Measurements from ENCODE around the gene PRSS56.

The PRSS56 gene

DNA sequence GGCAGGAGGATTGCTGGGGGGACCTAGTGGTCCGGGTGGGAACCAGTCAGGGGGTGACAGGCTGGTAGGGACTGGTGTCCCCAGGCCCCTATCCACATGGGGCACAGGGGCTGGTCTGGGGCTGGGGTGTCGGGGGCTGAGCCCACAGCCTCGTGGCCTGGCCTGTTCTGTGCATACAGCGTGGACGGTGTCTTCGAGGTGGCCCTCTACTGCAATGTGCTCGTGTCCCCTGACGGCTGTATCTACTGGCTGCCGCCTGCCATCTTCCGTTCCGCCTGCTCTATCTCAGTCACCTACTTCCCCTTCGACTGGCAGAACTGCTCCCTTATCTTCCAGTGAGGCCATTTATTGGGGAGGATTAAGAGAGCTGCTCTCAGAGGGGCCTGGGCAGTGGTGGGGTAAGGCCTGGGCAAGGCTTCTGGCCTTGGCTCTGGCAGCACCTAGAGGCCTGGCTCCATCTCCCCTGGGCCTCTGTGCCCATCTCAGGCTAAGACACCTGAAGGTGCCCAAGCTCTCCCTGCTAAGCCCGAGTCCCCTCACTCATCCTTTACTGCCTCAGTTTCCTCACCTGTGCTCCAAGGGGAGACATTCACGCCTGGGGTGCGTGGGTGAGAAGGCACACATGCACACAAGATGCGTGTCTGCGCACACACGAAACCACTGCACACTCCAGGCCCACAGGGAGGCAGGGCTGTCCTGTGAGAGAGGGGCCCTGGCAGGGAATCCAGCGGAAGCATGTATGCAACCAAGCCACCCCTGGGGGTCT lies 21.2 kb downstream of the PRSS56 start:
- Histone ChIP-seq H3K4me1 (ENCODE audit: control insufficient read depth, insufficient read depth, low read length, poor library complexity, severe bottlenecking) (no peaks in the 10 kb centered on the region), H3K27me3 (replicated peaks; ENCODE audit: control insufficient read depth, insufficient read depth, low read length, poor library complexity, severe bottlenecking) (no peaks in the 10 kb centered on the region)
- DNase-seq, result no peak

DNA sequence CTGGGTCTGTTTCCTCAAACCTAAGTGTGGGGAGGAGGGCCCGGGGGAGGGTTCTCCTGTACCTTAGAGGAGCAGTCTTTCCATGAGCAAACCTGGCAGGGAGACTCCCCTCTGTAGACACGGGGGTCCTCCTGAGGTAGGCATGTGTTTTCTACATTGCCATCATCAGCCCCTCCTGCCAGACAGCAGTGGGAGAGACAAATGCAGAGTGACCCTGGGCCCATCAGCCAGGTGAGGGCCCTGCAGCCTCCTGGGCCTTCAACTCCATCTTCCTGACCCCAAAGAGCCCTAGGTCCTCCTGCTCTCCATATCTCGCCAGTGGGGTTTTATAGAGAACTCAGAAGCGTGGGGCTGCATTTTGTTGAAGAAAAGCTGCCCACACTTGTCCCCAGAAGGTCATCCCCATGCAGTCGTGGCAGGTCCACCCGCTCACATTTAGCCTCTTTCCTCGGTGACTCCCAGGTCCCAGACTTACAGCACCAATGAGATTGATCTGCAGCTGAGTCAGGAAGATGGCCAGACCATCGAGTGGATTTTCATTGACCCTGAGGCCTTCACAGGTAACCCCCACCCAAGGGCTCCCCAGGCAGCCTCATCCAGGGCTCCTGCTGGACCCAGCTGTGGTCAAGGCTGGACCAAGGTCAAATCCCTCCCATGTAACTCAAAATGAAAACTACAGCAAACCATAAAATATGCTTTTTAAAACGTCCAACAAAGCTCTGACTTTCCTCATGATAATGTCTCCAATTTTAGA lies 21.9 kb downstream of the PRSS56 start:
- Histone ChIP-seq H3K36me3 (ENCODE audit: control insufficient read depth, insufficient read depth, low read length) (peaks cover 2% of the 10 kb centered on the region), H3K4me1 (ENCODE audit: control insufficient read depth, insufficient read depth, low read length, poor library complexity, severe bottlenecking) (peaks cover 2% of the 10 kb centered on the region), H3K27ac (ENCODE audit: insufficient read depth, low read length, poor library complexity, severe bottlenecking) (no peak overlapping the region), H3K27me3 (replicated peaks; ENCODE audit: control insufficient read depth, insufficient read depth, low read length, poor library complexity, severe bottlenecking) (no peaks in the 10 kb centered on the region), H3K9me3 (ENCODE audit: control insufficient read depth, low read length) (no peaks in the 10 kb centered on the region), H3K4me3 (ENCODE audit: insufficient read depth, low read depth, low read length, poor library complexity, severe bottlenecking) (no peak overlapping the region)
- DNase-seq, result no peak

More for the DNA sequence above, 21.2 kb downstream of the PRSS56 start:
- Histone ChIP-seq H3K36me3 (ENCODE audit: control insufficient read depth, insufficient read depth, low read length) (peaks cover 2% of the 10 kb centered on the region), H3K4me3 (ENCODE audit: insufficient read depth, low read depth, low read length, poor library complexity, severe bottlenecking) (no peak overlapping the region), H3K9me3 (ENCODE audit: control insufficient read depth, low read length) (no peaks in the 10 kb centered on the region), H3K27ac (ENCODE audit: insufficient read depth, low read length, poor library complexity, severe bottlenecking) (no peak overlapping the region)

DNA sequence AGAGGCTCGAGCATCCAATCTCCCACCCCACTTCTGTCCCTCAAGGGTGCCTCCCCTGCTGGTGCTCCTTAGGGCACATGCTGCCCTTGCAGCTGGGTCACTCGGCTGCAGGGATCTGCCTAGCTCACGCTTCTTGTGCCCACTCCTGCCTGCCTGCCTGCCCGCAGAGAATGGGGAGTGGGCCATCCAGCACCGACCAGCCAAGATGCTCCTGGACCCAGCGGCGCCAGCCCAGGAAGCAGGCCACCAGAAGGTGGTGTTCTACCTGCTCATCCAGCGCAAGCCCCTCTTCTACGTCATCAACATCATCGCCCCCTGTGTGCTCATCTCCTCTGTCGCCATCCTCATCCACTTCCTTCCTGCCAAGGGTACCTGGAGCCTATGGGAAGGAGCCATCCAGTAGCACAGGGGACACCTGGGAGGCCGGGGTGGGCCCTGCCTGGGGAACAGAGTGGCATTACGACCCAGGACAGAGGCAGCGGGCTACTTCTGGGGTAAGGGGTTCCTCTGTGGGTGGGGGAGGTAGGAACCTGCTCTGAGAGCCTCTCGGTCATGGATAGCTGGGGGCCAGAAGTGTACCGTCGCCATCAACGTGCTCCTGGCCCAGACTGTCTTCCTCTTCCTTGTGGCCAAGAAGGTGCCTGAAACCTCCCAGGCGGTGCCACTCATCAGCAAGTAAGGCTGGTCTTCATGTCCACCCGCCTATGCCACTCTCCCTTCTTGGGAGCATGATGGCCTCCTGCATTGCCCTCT lies 22.7 kb downstream of the PRSS56 start:
- no peaks in the 10 kb centered on the region for H3K27me3 ChIP-seq (replicated peaks; ENCODE audit: control insufficient read depth, insufficient read depth, low read length, poor library complexity, severe bottlenecking)
- DNase-seq, result no peak
- peaks cover 2% of the 10 kb centered on the region for H3K36me3 ChIP-seq (ENCODE audit: control insufficient read depth, insufficient read depth, low read length)
- peaks cover 7% of the 10 kb centered on the region for H3K4me1 ChIP-seq (ENCODE audit: control insufficient read depth, insufficient read depth, low read length, poor library complexity, severe bottlenecking)
- H3K27ac ChIP-seq (ENCODE audit: insufficient read depth, low read length, poor library complexity, severe bottlenecking), result no peak overlapping the region
- no peaks in the 10 kb centered on the region for H3K9me3 ChIP-seq (ENCODE audit: control insufficient read depth, low read length)
- no peak overlapping the region for H3K4me3 ChIP-seq (ENCODE audit: insufficient read depth, low read depth, low read length, poor library complexity, severe bottlenecking)

DNA sequence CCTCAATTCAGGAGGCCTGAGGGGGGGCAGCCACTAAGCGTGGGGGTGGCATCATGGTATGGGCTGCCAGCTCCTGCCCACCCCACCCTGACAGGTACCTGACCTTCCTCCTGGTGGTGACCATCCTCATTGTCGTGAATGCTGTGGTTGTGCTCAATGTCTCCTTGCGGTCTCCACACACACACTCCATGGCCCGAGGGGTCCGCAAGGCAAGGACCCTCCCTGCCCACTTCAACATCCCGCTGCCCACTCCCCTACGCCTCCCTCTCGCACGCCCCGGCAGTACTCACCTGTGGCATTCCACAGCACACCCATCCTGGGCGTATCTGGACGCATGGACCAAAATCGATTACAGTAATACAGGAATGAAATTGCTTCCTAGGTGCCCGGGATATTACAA lies 23.3 kb downstream of the PRSS56 start:
- Histone ChIP-seq H3K4me3 (ENCODE audit: insufficient read depth, low read depth, low read length, poor library complexity, severe bottlenecking) (no peak overlapping the region), H3K4me1 (ENCODE audit: control insufficient read depth, insufficient read depth, low read length, poor library complexity, severe bottlenecking) (peaks cover 7% of the 10 kb centered on the region), H3K27me3 (replicated peaks; ENCODE audit: control insufficient read depth, insufficient read depth, low read length, poor library complexity, severe bottlenecking) (no peaks in the 10 kb centered on the region), H3K27ac (ENCODE audit: insufficient read depth, low read length, poor library complexity, severe bottlenecking) (no peak overlapping the region), H3K36me3 (ENCODE audit: control insufficient read depth, insufficient read depth, low read length) (peaks cover 2% of the 10 kb centered on the region), H3K9me3 (ENCODE audit: control insufficient read depth, low read length) (no peaks in the 10 kb centered on the region)
- DNase-seq, result no peak

DNA sequence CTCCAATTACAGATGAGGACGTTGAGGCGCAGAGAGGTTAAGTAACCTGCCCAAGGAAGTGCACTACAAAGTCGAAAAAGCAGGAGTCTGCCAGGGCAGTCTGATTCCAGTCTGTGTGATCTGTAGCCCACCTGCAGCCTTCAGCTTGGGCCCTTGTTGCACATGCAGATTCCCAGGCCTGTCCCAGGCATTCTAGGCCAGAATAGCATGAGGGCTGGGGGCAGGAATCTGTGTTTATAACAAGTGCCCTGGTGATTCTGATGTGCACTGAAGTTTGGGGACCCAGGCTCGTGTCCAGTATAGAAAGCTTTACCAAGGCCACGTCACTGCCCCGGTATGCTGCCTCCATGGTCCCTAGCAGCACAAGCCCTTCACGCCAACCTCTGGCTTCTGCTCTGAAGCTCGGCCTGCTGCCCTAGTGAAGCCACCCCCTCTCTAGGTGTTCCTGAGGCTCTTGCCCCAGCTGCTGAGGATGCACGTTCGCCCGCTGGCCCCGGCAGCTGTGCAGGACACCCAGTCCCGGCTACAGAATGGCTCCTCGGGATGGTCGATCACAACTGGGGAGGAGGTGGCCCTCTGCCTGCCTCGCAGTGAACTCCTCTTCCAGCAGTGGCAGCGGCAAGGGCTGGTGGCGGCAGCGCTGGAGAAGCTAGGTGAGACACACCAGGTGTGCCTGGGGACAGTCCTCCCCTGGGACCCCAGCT lies 23.9 kb downstream of the PRSS56 start:
- Histone ChIP-seq H3K27me3 (replicated peaks; ENCODE audit: control insufficient read depth, insufficient read depth, low read length, poor library complexity, severe bottlenecking) (no peaks in the 10 kb centered on the region), H3K36me3 (ENCODE audit: control insufficient read depth, insufficient read depth, low read length) (peaks cover 2% of the 10 kb centered on the region), H3K27ac (ENCODE audit: insufficient read depth, low read length, poor library complexity, severe bottlenecking) (no peak overlapping the region)

GRCh38 chr2:232544674-232545073 lies 24.5 kb downstream of the PRSS56 start:
- Histone ChIP-seq H3K36me3 (ENCODE audit: control insufficient read depth, insufficient read depth, low read length) (peaks cover 2% of the 10 kb centered on the region), H3K4me1 (ENCODE audit: control insufficient read depth, insufficient read depth, low read length, poor library complexity, severe bottlenecking) (peaks cover 7% of the 10 kb centered on the region), H3K4me3 (ENCODE audit: insufficient read depth, low read depth, low read length, poor library complexity, severe bottlenecking) (no peak overlapping the region), H3K27ac (ENCODE audit: insufficient read depth, low read length, poor library complexity, severe bottlenecking) (no peak overlapping the region), H3K9me3 (ENCODE audit: control insufficient read depth, low read length) (no peaks in the 10 kb centered on the region), H3K27me3 (replicated peaks; ENCODE audit: control insufficient read depth, insufficient read depth, low read length, poor library complexity, severe bottlenecking) (no peaks in the 10 kb centered on the region)
- no peak for DNase-seq

More for the DNA sequence above, 23.9 kb downstream of the PRSS56 start:
- no peaks in the 10 kb centered on the region for H3K9me3 ChIP-seq (ENCODE audit: control insufficient read depth, low read length)
- peaks cover 7% of the 10 kb centered on the region for H3K4me1 ChIP-seq (ENCODE audit: control insufficient read depth, insufficient read depth, low read length, poor library complexity, severe bottlenecking)
- no peak overlapping the region for H3K4me3 ChIP-seq (ENCODE audit: insufficient read depth, low read depth, low read length, poor library complexity, severe bottlenecking)
- no peak for DNase-seq

DNA sequence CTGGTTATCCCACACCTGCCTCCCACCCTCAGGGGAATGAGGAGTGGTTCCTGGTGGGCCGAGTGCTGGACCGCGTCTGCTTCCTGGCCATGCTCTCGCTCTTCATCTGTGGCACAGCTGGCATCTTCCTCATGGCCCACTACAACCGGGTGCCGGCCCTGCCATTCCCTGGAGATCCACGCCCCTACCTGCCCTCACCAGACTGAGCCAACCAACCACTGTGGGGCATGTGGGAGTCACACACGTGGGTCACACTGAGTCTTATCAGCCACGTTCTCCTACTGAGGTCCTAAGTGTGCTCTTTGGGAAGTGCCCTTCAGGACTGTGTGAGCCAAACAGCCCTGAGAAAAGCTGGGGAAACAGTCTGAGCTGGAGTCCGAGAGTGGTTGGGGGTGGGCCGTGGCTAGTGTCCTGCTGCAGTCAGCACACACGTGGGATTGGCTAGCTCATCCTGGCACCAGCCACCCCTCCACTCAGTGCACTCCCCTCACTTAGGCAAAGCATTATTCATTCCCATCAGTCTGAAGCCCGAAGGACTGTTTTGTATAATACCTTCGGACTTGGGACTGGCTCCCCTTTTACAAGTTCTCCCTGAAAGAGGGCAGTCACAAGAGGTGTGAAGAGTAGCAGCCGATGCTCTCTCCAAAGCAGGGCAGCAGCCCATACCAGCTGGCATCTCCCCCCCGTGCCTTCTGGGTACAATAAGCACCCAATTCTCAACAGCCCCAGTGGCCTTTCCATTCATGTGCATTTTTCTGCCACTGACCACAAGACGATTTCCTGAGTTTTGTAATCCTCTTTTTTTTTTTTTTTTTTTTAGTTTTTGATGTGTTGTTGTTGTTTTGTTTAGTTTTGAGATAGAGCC lies 25.6 kb downstream of the PRSS56 start:
- peaks cover 2% of the 10 kb centered on the region for H3K36me3 ChIP-seq (ENCODE audit: control insufficient read depth, insufficient read depth, low read length)

DNA sequence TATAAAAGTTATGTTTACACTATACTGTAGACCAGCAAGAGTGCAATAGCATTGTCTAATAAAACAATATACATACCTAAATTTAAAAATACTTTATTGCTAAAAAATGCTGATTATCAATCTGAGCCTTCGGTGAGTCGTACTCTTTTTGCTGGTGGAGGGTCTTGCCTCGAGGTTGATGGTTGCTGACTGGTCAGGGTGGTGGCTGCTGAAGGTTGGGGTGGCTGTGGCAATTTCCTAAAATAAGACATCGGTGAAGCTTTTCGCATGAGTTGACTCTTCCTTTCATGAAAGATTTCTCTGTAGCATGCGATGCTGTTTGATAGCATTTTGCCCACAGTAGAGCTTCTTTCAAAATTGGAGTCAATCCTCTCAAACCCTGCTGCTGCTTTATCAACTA lies 27.8 kb downstream of the PRSS56 start:
- Histone ChIP-seq H3K4me1 (ENCODE audit: control insufficient read depth, insufficient read depth, low read length, poor library complexity, severe bottlenecking) (peaks cover 17% of the 10 kb centered on the region), H3K36me3 (ENCODE audit: control insufficient read depth, insufficient read depth, low read length) (peaks cover 2% of the 10 kb centered on the region)
- no peak for DNase-seq

More for the DNA sequence above, 25.6 kb downstream of the PRSS56 start:
- no peak for DNase-seq
- Histone ChIP-seq H3K27me3 (replicated peaks; ENCODE audit: control insufficient read depth, insufficient read depth, low read length, poor library complexity, severe bottlenecking) (no peaks in the 10 kb centered on the region), H3K9me3 (ENCODE audit: control insufficient read depth, low read length) (no peaks in the 10 kb centered on the region), H3K27ac (ENCODE audit: insufficient read depth, low read length, poor library complexity, severe bottlenecking) (no peak overlapping the region), H3K4me1 (ENCODE audit: control insufficient read depth, insufficient read depth, low read length, poor library complexity, severe bottlenecking) (peaks cover 7% of the 10 kb centered on the region), H3K4me3 (ENCODE audit: insufficient read depth, low read depth, low read length, poor library complexity, severe bottlenecking) (no peak overlapping the region)

More for the DNA sequence above, 27.8 kb downstream of the PRSS56 start:
- H3K9me3 ChIP-seq (ENCODE audit: control insufficient read depth, low read length), result no peaks in the 10 kb centered on the region
- H3K27ac ChIP-seq (ENCODE audit: insufficient read depth, low read length, poor library complexity, severe bottlenecking), result no peak overlapping the region
- H3K4me3 ChIP-seq (ENCODE audit: insufficient read depth, low read depth, low read length, poor library complexity, severe bottlenecking), result no peak overlapping the region
- no peaks in the 10 kb centered on the region for H3K27me3 ChIP-seq (replicated peaks; ENCODE audit: control insufficient read depth, insufficient read depth, low read length, poor library complexity, severe bottlenecking)

Data from effector memory CD4-positive, alpha-beta T cell (primary cell).